SKM-1 treated with dmso at 0.1 percent for 144 hours (cell line): ENCODE data around the gene KLHL26.
"Not testable (repeated sequence)": the region's sequence is repeated elsewhere in the genome, so short reads cannot be mapped to it uniquely, and the experiment has no call there.

ENCODE experiments used
- DNase-seq: peaks from one replicate; lab custom pipeline; 2025; ENCODE audit not compliant: unreplicated experiment; lab: John Stamatoyannopoulos, UW

The KLHL26 gene

GRCh38 chr19:18662972-18663732 lies 26.3 kb downstream of the KLHL26 start:
- DNase-seq = no peak

- DNase-seq = no peak
Measured at GRCh38 chr19:18663940-18664530, 27.2 kb downstream of the KLHL26 start.

- no peak for DNase-seq
Measured at GRCh38 chr19:18665771-18666202, 29.0 kb downstream of the KLHL26 start.

- no peak for DNase-seq
Measured at GRCh38 chr19:18666317-18666716, 29.5 kb downstream of the KLHL26 start.

GRCh38 chr19:18666784-18667183 lies 30.0 kb downstream of the KLHL26 start:
- DNase-seq = no peak

GRCh38 chr19:18667531-18668251 lies 30.9 kb downstream of the KLHL26 start:
- DNase-seq = no peak

- no peak for DNase-seq
Measured at GRCh38 chr19:18668252-18668631, 31.4 kb downstream of the KLHL26 start.

- no peak for DNase-seq
Measured at GRCh38 chr19:18668744-18669523, 32.1 kb downstream of the KLHL26 start.

- no peak for DNase-seq
Measured at GRCh38 chr19:18669524-18669817, 32.6 kb downstream of the KLHL26 start.

GRCh38 chr19:18669883-18670282 lies 33.1 kb downstream of the KLHL26 start:
- DNase-seq = no peak

- no peak for DNase-seq
Measured at GRCh38 chr19:18670312-18670711, 33.5 kb downstream of the KLHL26 start.

- no peak for DNase-seq
Measured at GRCh38 chr19:18671303-18672043, 34.6 kb downstream of the KLHL26 start.

- no peak for DNase-seq
Measured at GRCh38 chr19:18672044-18672451, 35.2 kb downstream of the KLHL26 start.

- no peak for DNase-seq
Measured at GRCh38 chr19:18672606-18673337, 35.9 kb downstream of the KLHL26 start.

- DNase-seq = no peak
Measured at GRCh38 chr19:18674616-18675015, 37.8 kb downstream of the KLHL26 start.

- DNase-seq = no peak
Measured at GRCh38 chr19:18675779-18676178, 39.0 kb downstream of the KLHL26 start.

GRCh38 chr19:18676692-18677091 lies 39.9 kb downstream of the KLHL26 start:
- no peak for DNase-seq

GRCh38 chr19:18677156-18677555 lies 40.3 kb downstream of the KLHL26 start:
- DNase-seq = no peak

GRCh38 chr19:18680148-18680547 lies 43.3 kb downstream of the KLHL26 start:
- DNase-seq = not testable (repeated sequence)

GRCh38 chr19:18682807-18683108 lies 45.9 kb downstream of the KLHL26 start:
- no peak for DNase-seq
